ENCODE data around the gene UTS2B. TPM values are rescaled to one million over a fixed set of nuclear protein-coding genes. Genes with fewer than 3 reads are reported as not detected.

Gene UTS2B
- polyA plus RNA-seq, 1 of the 3 experiments (the other 2 are of a cell fraction): 0.03 TPM

- TF ChIP-seq, protein P1, sequence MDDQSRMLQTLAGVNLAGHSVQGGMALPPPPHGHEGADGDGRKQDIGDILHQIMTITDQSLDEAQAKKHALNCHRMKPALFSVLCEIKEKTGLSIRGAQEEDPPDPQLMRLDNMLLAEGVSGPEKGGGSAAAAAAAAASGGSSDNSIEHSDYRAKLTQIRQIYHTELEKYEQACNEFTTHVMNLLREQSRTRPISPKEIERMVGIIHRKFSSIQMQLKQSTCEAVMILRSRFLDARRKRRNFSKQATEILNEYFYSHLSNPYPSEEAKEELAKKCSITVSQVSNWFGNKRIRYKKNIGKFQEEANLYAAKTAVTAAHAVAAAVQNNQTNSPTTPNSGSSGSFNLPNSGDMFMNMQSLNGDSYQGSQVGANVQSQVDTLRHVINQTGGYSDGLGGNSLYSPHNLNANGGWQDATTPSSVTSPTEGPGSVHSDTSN (IDR thresholded peaks at IDR 0.05): no peak
- TF ChIP-seq TCF12 (IDR thresholded peaks at IDR 0.05) (no peak), RAD21 (IDR thresholded peaks at IDR 0.05; ENCODE audit: low read length) (no peak), RFX5 (IDR thresholded peaks at IDR 0.05; ENCODE audit: low read length) (no peak), NRF1 (IDR thresholded peaks at IDR 0.05; ENCODE audit: low read depth, low read length) (no peak), JUND (IDR thresholded peaks at IDR 0.05) (no peak), ELF1 (IDR thresholded peaks at IDR 0.05) (no peak), SIN3A (IDR thresholded peaks at IDR 0.05; ENCODE audit: borderline replicate concordance, low read depth, low read length) (no peak), SMC3 (IDR thresholded peaks at IDR 0.05; ENCODE audit: low read depth, low read length) (no peak)
These were observed 94.7 kb downstream of the UTS2B start (continued) for GRCh38 chr3:191235331-191236314.

DNA sequence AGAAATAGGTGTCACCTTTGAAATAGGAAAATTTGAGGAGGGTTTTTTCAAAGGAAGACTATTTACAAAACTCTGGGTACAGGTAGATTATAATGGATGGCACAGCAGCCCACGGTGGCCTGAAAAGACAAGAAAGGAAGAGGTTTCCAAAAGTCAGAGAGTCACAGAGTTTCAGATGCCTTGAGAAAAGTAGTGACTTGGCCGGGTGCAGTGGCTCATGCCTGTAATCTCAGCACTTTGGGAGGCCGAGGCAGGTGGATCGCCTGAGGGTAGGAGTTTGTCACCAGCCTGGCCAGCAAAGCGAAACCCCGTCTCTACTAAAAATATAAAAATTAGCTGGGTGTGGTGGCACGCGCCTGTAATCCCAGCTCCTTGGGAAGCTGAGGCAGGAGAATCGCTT, 96.1 kb downstream of the UTS2B start:
- H3K27ac ChIP-seq (ENCODE audit: low read depth in 2 of 2, low read length in 1 of 2): no peak overlapping the region
- CTCF ChIA-PET: no interaction called here
- 44% methylated on average over 9 of the region's 9 CpGs for WGBS (ENCODE audit: low lambda C conversion rate)

More for the DNA sequence above, 96.1 kb downstream of the UTS2B start:
- no peaks in the 10 kb centered on the region for H3K79me2 ChIP-seq (ENCODE audit: insufficient read depth)
- no peak overlapping the region for H3K4me2 ChIP-seq
- no peaks in the 10 kb centered on the region for H4K20me1 ChIP-seq (ENCODE audit: insufficient read depth)
- H3K4me3 ChIP-seq (ENCODE audit: low read depth in 2 of 2, low read length in 1 of 2): no peak overlapping the region
- H3F3A ChIP-seq (replicated peaks; ENCODE audit: insufficient read depth): peaks cover 11% of the 10 kb centered on the region
- no peak for DNase-seq
- TF ChIP-seq SIN3A (IDR thresholded peaks at IDR 0.05; ENCODE audit: borderline replicate concordance, low read depth, low read length): no peak
- TF ChIP-seq ELF1 (IDR thresholded peaks at IDR 0.05): no peak
- TF ChIP-seq GABPA (IDR thresholded peaks at IDR 0.05; ENCODE audit: low read depth): no peak
- TF ChIP-seq JUND (IDR thresholded peaks at IDR 0.05): no peak
- TF ChIP-seq EP300 (IDR thresholded peaks at IDR 0.05; ENCODE audit: borderline replicate concordance in 1 of 2, low read depth in 1 of 2, low read length in 1 of 2): no peak
- no peak for TF ChIP-seq REST (IDR thresholded peaks at IDR 0.05; ENCODE audit: low read depth, low read length)
- TF ChIP-seq FOXJ3 (CRISPR knock-in tag; IDR thresholded peaks at IDR 0.05): no peak
- no peak for TF ChIP-seq YY1 (IDR thresholded peaks at IDR 0.05; ENCODE audit: low read depth)
- no peak for TF ChIP-seq TAF1 (IDR thresholded peaks at IDR 0.05; ENCODE audit: borderline replicate concordance, low read depth, low read length)
- no peaks in the 10 kb centered on the region for H3K9me3 ChIP-seq
- H3K36me3 ChIP-seq (replicated peaks in 1 of 2; ENCODE audit: control insufficient read depth in 1 of 2, insufficient read depth in 2 of 2, low read length in 1 of 2): no peaks in the 10 kb centered on the region
- H3K9ac ChIP-seq: no peak overlapping the region
- POLR2A ChIA-PET: no interaction called here
- no peaks in the 10 kb centered on the region for H3K27me3 ChIP-seq (ENCODE audit: insufficient read depth)
- peaks cover 0 to 21% of the 10 kb centered on the region in 2 experiments; a peak in 1 of 4 replicates for H3K4me1 ChIP-seq (ENCODE audit: control insufficient read depth in 1 of 2, insufficient read depth in 2 of 2, low read depth in 1 of 2, low read length in 1 of 2)
- no peak overlapping the region for H2AFZ ChIP-seq (ENCODE audit: low read depth)
- H3K9me2 ChIP-seq: no peaks in the 10 kb centered on the region
